ENCODE data around the gene SLC27A3.

SLC27A3 gene

GRCh38 chr1:153774780-153775457, at the start of gene SLC27A3:
SLC27A3 (plus strand) TSS chr1:153775407; CDS start chr1:153775498, 91 bp downstream.
- H3K4me3 ChIP-seq (ENCODE audit: low read depth, low read length), result peak within 1 kb of the TSS; percentile 79

- H3K4me3 ChIP-seq (ENCODE audit: low read depth, low read length), result peak within 1 kb of the TSS; percentile 83
Observed at GRCh38 chr1:153727463-153728304, 47.5 kb upstream of the SLC27A3 start, which contains the start of gene INTS3. INTS3 (plus strand) TSS chr1:153728050; CDS start chr1:153728635, 585 bp downstream.

- H3K4me3 ChIP-seq (ENCODE audit: low read depth, low read length), result peak overlapping the region; percentile 83
Observed at GRCh38 chr1:153728305-153729066, 46.7 kb upstream of the SLC27A3 start.

- H3K4me3 ChIP-seq (ENCODE audit: low read depth, low read length), result no peak overlapping the region
Observed at GRCh38 chr1:153730468-153730988, 44.7 kb upstream of the SLC27A3 start.

GRCh38 chr1:153733970-153734369, 41.2 kb upstream of the SLC27A3 start:
- no peak overlapping the region for H3K4me3 ChIP-seq (ENCODE audit: low read depth, low read length)

- H3K4me3 ChIP-seq (ENCODE audit: low read depth, low read length), result no peak overlapping the region
Observed at GRCh38 chr1:153734396-153735089, 40.7 kb upstream of the SLC27A3 start.

- no peak overlapping the region for H3K4me3 ChIP-seq (ENCODE audit: low read depth, low read length)
Observed at GRCh38 chr1:153735090-153735420, 40.2 kb upstream of the SLC27A3 start.

- H3K4me3 ChIP-seq (ENCODE audit: low read depth, low read length), result no peak overlapping the region
Observed at GRCh38 chr1:153741986-153742385, 33.2 kb upstream of the SLC27A3 start.

GRCh38 chr1:153742411-153743142, 32.6 kb upstream of the SLC27A3 start:
- no peak overlapping the region for H3K4me3 ChIP-seq (ENCODE audit: low read depth, low read length)

- H3K4me3 ChIP-seq (ENCODE audit: low read depth, low read length), result no peak overlapping the region
Observed at GRCh38 chr1:153745417-153745816, 29.8 kb upstream of the SLC27A3 start.

- H3K4me3 ChIP-seq (ENCODE audit: low read depth, low read length), result no peak overlapping the region
Observed at GRCh38 chr1:153746174-153746573, 29.0 kb upstream of the SLC27A3 start.

GRCh38 chr1:153748903-153749302, 26.3 kb upstream of the SLC27A3 start:
- no peak overlapping the region for H3K4me3 ChIP-seq (ENCODE audit: low read depth, low read length)

GRCh38 chr1:153749408-153750005, 25.7 kb upstream of the SLC27A3 start:
- no peak overlapping the region for H3K4me3 ChIP-seq (ENCODE audit: low read depth, low read length)

GRCh38 chr1:153750026-153750995, 24.9 kb upstream of the SLC27A3 start:
- H3K4me3 ChIP-seq (ENCODE audit: low read depth, low read length), result no peak overlapping the region

- H3K4me3 ChIP-seq (ENCODE audit: low read depth, low read length), result no peak overlapping the region
Observed at GRCh38 chr1:153752072-153752471, 23.1 kb upstream of the SLC27A3 start.

- H3K4me3 ChIP-seq (ENCODE audit: low read depth, low read length), result no peak overlapping the region
Observed at GRCh38 chr1:153752571-153753195, 22.5 kb upstream of the SLC27A3 start.

GRCh38 chr1:153754266-153754665, 20.9 kb upstream of the SLC27A3 start:
- no peak overlapping the region for H3K4me3 ChIP-seq (ENCODE audit: low read depth, low read length)

GRCh38 chr1:153760440-153760839, 14.8 kb upstream of the SLC27A3 start:
- no peak overlapping the region for H3K4me3 ChIP-seq (ENCODE audit: low read depth, low read length)

Data from iPS-11a (cell line).